K562 (cell line): ENCODE data around the gene NEDD4L. TPM values are rescaled to one million over a fixed set of nuclear protein-coding genes. Genes with fewer than 3 reads are reported as not detected.

Source experiments
- ADNP ChIP-seq: fragments of 200-800 bp; sonication (Bioruptor generic); IDR thresholded peaks from 2 replicates; pipeline ENCODE4 v1.6.1; 2016; ENCODE audit warnings: missing genetic modification characterization, missing compliant biosample characterization
- FOXK2 ChIP-seq, 2 experiments: fragments of 450-650 bp; IDR thresholded peaks in 1 of 2; conservative IDR thresholded peaks in 1 of 2; 2 replicates each; pipeline ENCODE4 v1.6.1; 2016; ENCODE audit warnings: low read depth in 2 of 2, mild to moderate bottlenecking in 1 of 2
- HMG20A ChIP-seq: fragments of 450-650 bp; formaldehyde crosslinking; conservative IDR thresholded peaks from 2 replicates; pipeline ENCODE4 v1.4.0; 2020; ENCODE audit warnings: mild to moderate bottlenecking, mixed read lengths
- MNT ChIP-seq, 2 experiments: fragments of 450-650 bp; conservative IDR thresholded peaks; 2 replicates each; pipeline ENCODE4 v1.6.1; 2017; ENCODE audit warnings: mild to moderate bottlenecking in 2 of 2, moderate library complexity in 2 of 2
- NFE2L1 ChIP-seq: fragments of 450-650 bp; IDR thresholded peaks from 2 replicates; pipeline ENCODE4 v1.6.1; 2016; ENCODE audit warnings: missing genetic modification characterization, low read depth, mild to moderate bottlenecking, missing compliant biosample characterization, moderate library complexity, borderline replicate concordance
- NKRF ChIP-seq: fragments of 450-650 bp; IDR thresholded peaks from 2 replicates; pipeline ENCODE4 v1.6.1; 2016; ENCODE audit warnings: borderline replicate concordance
- POLR2AphosphoS2 ChIP-seq: IDR thresholded peaks from 2 replicates; pipeline ENCODE4 v1.6.1; 2012; ENCODE audit warnings: low read length, improper control_type of control experiment
- TAF1 ChIP-seq: IDR thresholded peaks from 2 replicates; pipeline ENCODE4 v1.6.1; 2011; ENCODE audit warnings: mild to moderate bottlenecking, low read length, moderate library complexity; ENCODE audit not compliant: insufficient read depth, control insufficient read depth, severe bottlenecking; ENCODE audit errors: extremely low read depth
- U2AF1 ChIP-seq: fragments of 200-400 bp; formaldehyde crosslinking; optimal IDR thresholded peaks from 2 replicates; pipeline ENCODE3; 2017; ENCODE audit warnings: mild to moderate bottlenecking, low read depth, low read length, moderate library complexity
- ZBTB2 ChIP-seq: fragments of 450-650 bp; IDR thresholded peaks from 2 replicates; pipeline ENCODE4 v1.6.1; 2016; ENCODE audit warnings: antibody characterized with exemption
- ZNF655 ChIP-seq: fragments of 250-450 bp; sonication (Bioruptor Pico); IDR thresholded peaks from 2 replicates; pipeline ENCODE4 v1.5.0; 2021
- ZNF707 ChIP-seq: fragments of 250-450 bp; sonication (Bioruptor Pico); conservative IDR thresholded peaks from 2 replicates; pipeline ENCODE4 v1.8.0; 2022; ENCODE audit warnings: inconsistent platforms, mild to moderate bottlenecking, moderate library complexity
- polyA plus RNA-seq, 8 experiments: library from polyadenylated mRNA; depleted of rRNA in 4 of 8; stranded (reverse) in 5 of 8; unstranded in 3 of 8; fragments of >200 nt; fragmentation: Nextera tagmentation in 2 of 8; fragmentation: Illumina TruSeq in 1 of 8; extraction: Ambion mirVana in 2 of 8; extraction: Trizol in 1 of 8; gene quantifications; 2 replicates each; pipeline versions ENCODE4 v1.2.1 to v1.2.3, GENCODE V29; 2011 to 2014; ENCODE audit warnings: inconsistent platforms in 1 of 8, missing spikeins in 1 of 8
- total RNA-seq, 7 experiments: library from RNA; depleted of rRNA in 6 of 7; stranded (reverse); fragments of >200 nt in 6 of 7; fragmentation: Illumina TruSeq in 2 of 7; extraction: Trizol in 2 of 7; gene quantifications; 2 replicates each; pipeline versions ENCODE4 v1.2.1 to v1.2.3, GENCODE V29; 2011 to 2021; ENCODE audit warnings: low replicate concordance in 1 of 7
- TF ChIP-seq, protein P1 (sequence below), 2 experiments: fragments of 450-650 bp in 1 of 2; sonication (generic) in 1 of 2; formaldehyde crosslinking; conservative IDR thresholded peaks; 2 replicates each; pipeline versions ENCODE4 v1.4.0 to v1.8.1; 2020 to 2022; ENCODE audit warnings: mild to moderate bottlenecking in 1 of 2, missing genetic modification reagents in 1 of 2

The NEDD4L gene
- total and polyA plus RNA-seq, 9 of the 15 experiments (the other 6 are each of a cell fraction or from before 2014, with no cell fraction given): 8.1 to 33.4 (median 19.9) TPM

DNA sequence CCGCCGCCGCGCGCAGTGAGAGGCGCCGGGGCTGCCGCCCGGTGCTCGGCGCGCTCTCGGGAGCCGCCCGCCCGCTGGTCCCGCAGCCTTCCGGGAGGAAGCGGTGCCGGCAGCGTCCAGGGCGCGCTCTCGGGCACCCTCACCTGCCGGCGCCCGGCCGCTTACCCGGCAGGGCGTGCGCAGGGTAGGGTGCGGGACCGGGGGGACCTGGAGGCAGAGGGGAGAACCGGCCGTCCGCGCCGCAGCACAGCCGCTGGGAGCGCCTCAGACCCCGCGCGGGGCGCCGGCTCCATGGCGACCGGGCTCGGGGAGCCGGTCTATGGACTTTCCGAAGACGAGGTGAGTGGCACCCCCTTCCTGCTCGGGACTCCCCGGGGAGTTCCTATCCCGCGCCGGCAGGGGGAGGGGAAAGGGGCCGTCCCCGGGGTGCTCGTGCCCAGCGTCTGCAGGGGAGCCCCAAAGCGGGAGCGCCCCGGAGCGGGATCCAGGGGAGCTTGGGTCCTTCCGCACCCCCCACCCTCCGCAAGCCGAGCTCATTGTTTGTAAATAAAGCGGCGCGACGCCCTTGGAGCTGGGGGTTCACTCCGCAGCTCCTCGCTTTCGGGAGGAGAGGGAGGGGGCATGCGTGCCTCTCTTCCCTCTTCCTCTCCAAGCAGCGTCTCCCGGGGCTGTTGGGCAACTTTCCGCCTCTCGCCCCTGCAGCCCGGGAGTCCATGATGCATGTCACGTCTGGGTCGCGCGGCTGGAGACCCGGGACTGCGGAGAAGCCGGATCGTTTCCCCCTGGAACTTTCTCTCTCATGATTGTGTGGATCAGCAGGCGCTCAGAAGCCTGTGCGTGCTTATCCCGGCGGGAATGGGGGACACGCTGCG lies 580 bp downstream of the NEDD4L start (continued):
- no peak for TF ChIP-seq U2AF1
- TF ChIP-seq POLR2AphosphoS2: no peak
- TF ChIP-seq, protein P1, sequence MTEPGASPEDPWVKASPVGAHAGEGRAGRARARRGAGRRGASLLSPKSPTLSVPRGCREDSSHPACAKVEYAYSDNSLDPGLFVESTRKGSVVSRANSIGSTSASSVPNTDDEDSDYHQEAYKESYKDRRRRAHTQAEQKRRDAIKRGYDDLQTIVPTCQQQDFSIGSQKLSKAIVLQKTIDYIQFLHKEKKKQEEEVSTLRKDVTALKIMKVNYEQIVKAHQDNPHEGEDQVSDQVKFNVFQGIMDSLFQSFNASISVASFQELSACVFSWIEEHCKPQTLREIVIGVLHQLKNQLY (CRISPR knock-in tag; conservative IDR thresholded peaks at IDR 0.05): no peak
- TF ChIP-seq HMG20A: no peak
- peak; percentile 8 for TF ChIP-seq TAF1
- TF ChIP-seq ADNP (tag): no peak
- peak; percentile 51 to 58 for TF ChIP-seq MNT (conservative IDR thresholded peaks at IDR 0.05)
- no peak for TF ChIP-seq ZNF655
- TF ChIP-seq ZNF707 (CRISPR knock-in tag): no peak
- TF ChIP-seq NFE2L1 (tag): no peak
- TF ChIP-seq FOXK2 (conservative IDR thresholded peaks at IDR 0.05 in 1 of 2, IDR thresholded peaks at IDR 0.05 in 1 of 2; ENCODE audit: low read depth in 2 of 2): no peak; a peak in 1 of 4 replicates
- TF ChIP-seq NKRF: 0 out of 2 replicates have a peak, but pooled peaks have one; percentile 42
- 0 out of 2 replicates have a peak, but pooled peaks have one; percentile 15 for TF ChIP-seq ZBTB2
